NCI-H345 treated with DMSO at 0.1 percent for 48 hours (cell line): ENCODE results near the gene DIAPH3.
"Not testable (repeated sequence)": the region's sequence is repeated elsewhere in the genome, so short reads cannot be mapped to it uniquely, and the experiment has no call there.

Source experiments
- DNase-seq: peaks from one replicate; lab custom pipeline; 2025; ENCODE audit not compliant: unreplicated experiment; lab: John Stamatoyannopoulos, UW

The DIAPH3 gene

GRCh38 chr13:60163478-60164233, at the start of gene DIAPH3:
Gene DIAPH3, minus strand, starts transcription at chr13:60163928. Its CDS starts 162 bp downstream, at chr13:60163766.
- peak; percentile 92 for DNase-seq

GRCh38 chr13:60213236-60213744, 49.6 kb upstream of the DIAPH3 start:
- DNase-seq = no peak

GRCh38 chr13:60211548-60211947, 47.8 kb upstream of the DIAPH3 start:
- DNase-seq = no peak

GRCh38 chr13:60210510-60211330, 47.0 kb upstream of the DIAPH3 start:
- no peak for DNase-seq

- DNase-seq = not testable (repeated sequence)
Measured at GRCh38 chr13:60205499-60205898, 41.8 kb upstream of the DIAPH3 start.

- DNase-seq = no peak
Measured at GRCh38 chr13:60201286-60201685, 37.6 kb upstream of the DIAPH3 start.

GRCh38 chr13:60195893-60196292, 32.2 kb upstream of the DIAPH3 start:
- not testable (repeated sequence) for DNase-seq

GRCh38 chr13:60182907-60183306, 19.2 kb upstream of the DIAPH3 start:
- no peak for DNase-seq

GRCh38 chr13:60178327-60178726, 14.6 kb upstream of the DIAPH3 start:
- no peak for DNase-seq

- DNase-seq = no peak
Measured at GRCh38 chr13:60175571-60175970, 11.8 kb upstream of the DIAPH3 start.

GRCh38 chr13:60174113-60174512, 10.4 kb upstream of the DIAPH3 start:
- no peak for DNase-seq

GRCh38 chr13:60172111-60172510, 8.4 kb upstream of the DIAPH3 start:
- no peak for DNase-seq

GRCh38 chr13:60170414-60170813, 6.7 kb upstream of the DIAPH3 start:
- DNase-seq = no peak

GRCh38 chr13:60169239-60170031, 5.7 kb upstream of the DIAPH3 start:
- no peak for DNase-seq

- DNase-seq = no peak
Measured at GRCh38 chr13:60167121-60167520, 3.4 kb upstream of the DIAPH3 start.

- DNase-seq = no peak
Measured at GRCh38 chr13:60165391-60166099, 1.8 kb upstream of the DIAPH3 start.

- no peak for DNase-seq
Measured at GRCh38 chr13:60164234-60164889, 634 bp upstream of the DIAPH3 start.

GRCh38 chr13:60162096-60162495, 1.6 kb downstream of the DIAPH3 start:
- DNase-seq = no peak

GRCh38 chr13:60158321-60158801, 5.4 kb downstream of the DIAPH3 start:
- no peak for DNase-seq

- no peak for DNase-seq
Measured at GRCh38 chr13:60155978-60156377, 7.8 kb downstream of the DIAPH3 start.
